Activated T-cell treated with anti-CD3 and anti-CD28 coated beads for 4 hours (primary cell): ENCODE results near the gene VWA7.
A peak's percentile ranks its signal among the peaks of the same experiment; 100 is the strongest.

Experiments used
- DNase-seq: peaks from one replicate; pipeline ENCODE4 v3.0.0-alpha.2; 2020

Gene VWA7

DNA sequence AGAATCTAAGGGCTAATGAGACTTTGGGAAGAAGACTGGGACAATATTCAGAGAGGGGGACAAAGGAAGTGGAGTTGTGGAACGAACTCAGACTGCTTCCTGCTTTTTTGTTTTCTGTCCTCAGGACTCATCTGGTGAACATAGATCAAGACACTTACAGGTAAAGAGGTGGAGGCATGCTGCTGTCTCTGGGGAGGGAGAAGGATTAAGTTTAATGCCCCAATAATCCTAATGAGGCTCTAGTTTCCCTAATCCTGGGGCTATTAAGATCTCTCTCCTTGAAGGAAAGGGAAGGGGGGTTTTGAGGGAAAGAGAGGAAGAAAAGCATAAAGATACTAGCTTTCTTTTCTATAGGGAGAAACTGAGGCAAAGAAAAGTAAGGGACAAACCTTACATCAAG lies 32.7 kb downstream of the VWA7 start:
- no peak for DNase-seq

DNA sequence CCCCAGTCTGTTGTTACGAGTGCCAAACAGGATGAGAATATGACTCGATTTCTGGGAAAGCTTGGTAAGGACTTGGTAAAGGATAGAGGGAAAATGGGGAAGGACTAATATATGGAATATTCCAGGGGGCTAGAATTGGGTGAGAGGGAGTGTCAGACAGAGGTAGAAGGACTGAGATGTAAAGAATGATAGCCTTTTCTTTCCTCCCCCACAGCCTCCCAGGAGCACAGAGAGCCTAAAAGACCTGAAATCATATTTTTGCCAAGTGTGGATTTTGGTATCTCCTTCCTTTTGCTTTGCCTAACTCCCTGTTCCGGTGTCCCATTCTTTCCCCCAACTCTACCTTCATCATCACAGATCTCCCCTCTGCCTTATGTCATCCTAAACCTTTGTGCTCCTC lies 34.2 kb downstream of the VWA7 start:
- no peak for DNase-seq

DNA sequence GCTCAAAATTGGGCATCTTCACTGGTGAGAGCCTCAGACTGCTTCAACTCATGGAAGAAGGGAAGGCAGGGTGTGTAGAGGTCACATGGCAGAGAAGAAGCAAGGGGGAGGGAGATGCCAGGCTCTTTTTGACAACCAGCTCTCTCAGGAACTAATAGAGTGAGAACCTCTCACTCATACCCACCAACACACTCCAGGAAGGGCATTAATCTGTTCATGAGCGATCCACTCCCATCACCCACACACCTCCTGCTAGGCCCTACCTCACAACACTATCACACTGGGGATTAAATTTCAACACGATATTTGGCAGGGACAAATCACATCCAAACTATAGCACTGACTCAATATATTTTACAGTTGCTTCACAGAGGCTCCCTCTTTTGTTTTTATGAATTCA lies 35.3 kb downstream of the VWA7 start:
- no peak for DNase-seq

DNA sequence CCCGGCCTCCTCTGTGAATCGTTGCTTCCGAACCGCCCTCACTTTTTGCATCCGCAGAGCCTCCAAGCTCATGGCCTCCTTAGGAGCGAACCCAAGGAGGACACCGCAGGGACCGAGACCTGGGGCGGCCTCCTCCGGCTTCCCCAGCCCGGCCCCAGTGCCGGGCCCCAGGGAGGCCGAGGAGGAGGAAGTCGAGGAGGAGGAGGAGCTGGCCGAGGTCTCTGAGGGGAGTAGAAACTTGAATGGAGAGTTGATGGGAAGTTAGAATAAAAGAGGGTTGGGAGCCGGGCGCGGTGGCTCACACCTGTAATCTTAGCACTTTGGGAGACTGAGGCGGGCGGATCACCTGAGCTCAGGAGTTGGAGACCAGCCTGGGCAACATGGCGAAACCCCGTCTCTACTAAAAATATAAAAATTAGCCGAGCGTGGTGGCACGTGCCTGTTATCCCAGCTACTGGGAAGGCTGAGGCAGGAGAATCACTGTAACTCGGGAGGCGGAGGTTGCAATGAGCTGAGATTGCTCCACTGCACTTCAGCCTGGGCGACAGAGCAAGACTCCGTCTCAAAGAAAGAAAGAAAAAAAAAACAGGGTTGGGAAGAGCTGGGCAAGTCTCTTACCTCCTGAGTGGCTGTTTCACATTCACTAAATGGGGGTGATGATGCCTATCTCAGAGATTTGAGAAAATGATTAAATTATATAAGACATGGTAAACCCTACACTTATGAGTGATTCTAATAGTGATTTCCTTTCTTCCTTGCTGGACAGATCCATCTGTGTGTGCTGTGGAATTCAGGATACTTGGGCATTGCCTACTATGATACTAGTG lies 36.5 kb downstream of the VWA7 start:
- DNase-seq: no peak

DNA sequence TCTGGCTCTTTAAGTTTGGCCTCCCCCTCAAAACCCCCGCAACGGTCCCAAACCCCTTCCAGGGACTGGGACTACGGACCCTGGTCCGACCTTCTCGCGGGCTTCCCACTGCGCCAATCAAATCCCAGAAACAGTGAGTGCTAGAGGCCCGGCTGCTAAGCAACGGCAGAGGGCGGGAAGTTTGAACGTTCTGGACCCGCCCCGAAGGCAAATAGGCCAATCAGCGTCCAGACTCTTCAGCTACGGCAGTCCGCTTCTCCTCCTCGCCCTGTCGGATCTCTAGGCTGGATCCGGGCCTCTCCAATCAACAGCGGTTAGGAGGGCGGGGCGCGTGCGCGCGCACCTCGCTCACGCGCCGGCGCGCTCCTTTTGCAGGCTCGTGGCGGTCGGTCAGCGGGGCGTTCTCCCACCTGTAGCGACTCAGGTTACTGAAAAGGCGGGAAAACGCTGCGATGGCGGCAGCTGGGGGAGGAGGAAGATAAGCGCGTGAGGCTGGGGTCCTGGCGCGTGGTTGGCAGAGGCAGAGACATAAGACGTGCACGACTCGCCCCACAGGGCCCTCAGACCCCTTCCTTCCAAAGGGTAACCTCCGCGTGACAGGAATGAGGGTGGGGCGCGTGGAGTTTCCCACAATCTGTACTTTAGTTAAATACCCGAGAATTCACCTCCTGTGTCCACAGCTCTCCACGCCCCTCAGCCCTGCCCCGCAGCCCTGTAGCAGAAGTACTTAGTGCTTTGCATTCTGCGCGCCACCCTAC lies 37.3 kb downstream of the VWA7 start, which contains the start of gene MSH5:
MSH5 (plus strand) TSS at position 367 of the 758 bp plus-strand sequence. CDS start 462 bp downstream, outside the sequence.
- peak; percentile 90 for DNase-seq

DNA sequence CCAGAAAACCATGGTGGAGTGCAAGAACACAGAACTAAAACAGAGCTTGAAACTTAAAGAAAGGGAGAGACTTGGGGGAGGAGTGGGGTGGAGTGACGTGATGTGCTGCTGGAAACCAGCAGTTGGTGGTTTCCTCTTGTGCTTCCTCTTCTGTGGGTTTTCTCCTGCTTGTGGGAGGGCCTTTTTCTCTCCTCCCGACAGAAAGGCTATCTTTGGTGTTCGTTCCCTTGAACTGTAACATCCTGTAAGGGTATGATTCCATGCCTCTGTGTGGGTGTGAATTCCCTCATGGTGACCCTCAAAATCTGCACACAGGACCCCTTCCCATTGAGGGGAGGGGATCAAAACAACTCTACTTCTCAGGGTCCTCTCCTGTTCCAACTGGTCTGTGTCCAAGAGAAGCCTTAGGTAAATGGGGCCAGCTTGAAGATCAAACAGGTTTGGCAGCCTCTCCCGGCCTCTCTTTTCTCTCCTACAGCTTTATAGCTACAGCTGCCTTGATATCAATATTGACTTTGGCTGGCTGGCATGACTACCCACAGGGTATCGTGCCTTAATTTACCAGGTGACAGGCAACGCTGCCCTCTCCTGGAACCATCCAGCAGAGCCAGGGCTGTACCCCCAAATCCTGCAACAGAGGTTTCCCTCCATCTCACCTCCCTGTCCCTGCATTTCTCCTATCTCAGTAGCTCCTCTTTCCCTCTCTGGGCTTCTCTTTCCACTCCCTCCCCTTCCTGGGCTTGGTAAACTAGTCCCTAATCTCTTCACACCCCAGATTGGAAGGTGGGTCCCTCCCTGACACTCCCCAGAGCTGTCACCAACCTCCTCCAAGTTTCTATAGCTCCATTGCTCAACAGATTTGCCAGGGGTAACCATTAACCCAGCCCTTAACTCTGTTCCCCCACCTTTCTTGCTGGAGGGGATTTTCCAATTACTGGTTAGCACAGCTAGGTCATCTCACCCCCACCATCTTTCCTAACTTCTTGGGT lies 38.8 kb downstream of the VWA7 start:
- DNase-seq: peak; percentile 52

DNA sequence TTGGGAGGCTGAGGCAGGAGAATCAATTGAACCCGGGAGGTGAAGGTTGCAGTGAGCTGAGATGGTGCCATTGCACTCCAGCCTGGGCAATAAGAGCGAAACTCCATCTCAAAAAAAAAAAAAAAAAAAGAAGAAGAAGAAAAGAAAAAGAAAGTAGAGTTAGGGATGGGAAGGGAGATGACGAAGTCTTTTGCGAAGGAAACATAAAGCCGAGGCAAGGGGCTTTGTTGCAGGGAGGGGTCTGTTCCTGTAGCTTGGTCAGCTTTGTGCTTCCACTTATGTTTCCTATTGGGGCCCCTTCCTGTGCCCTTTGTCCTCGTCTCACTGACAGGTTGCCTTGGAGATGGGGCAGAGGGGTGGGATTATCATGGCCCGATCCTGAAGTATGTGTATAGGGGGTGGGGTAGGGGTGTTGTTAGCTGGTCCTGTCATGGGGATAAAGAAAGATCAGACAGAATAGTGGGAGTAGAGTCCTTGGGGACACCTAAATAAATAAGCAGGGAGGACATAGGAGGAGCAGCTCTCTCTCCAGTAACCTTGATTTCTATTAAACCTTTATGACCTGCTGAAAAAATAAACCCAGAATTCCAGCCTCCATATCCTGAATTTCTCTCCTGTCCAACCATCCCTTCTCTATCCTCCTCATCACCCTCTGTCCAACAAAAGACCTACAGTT lies 39.7 kb downstream of the VWA7 start:
- DNase-seq: no peak

DNA sequence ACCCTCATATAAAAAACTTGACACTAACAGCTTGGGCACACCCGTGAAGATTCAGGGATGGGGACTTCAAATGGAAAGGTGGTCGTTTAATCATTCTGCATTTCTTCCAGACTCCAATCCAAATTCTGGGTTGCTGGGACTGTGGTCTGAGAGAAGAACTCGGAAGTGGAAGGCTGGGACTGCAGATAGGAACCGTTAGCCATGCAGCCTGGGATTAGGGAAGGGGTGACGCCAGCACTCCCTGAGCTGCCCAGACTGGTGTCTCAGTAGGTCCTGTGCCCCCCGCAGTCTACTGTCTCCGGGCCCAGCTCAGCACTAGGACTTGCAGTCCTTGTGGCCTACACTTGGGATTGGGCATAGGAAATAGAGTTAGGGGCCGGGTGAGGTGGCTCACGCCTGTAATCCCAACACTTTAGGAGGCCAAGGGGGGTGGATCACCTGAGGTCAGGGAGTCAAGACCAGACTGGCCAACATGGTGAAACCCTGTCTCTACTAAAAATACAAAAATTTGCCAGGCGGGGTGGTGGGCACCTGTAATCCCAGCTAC lies 40.3 kb downstream of the VWA7 start:
- no peak for DNase-seq

DNA sequence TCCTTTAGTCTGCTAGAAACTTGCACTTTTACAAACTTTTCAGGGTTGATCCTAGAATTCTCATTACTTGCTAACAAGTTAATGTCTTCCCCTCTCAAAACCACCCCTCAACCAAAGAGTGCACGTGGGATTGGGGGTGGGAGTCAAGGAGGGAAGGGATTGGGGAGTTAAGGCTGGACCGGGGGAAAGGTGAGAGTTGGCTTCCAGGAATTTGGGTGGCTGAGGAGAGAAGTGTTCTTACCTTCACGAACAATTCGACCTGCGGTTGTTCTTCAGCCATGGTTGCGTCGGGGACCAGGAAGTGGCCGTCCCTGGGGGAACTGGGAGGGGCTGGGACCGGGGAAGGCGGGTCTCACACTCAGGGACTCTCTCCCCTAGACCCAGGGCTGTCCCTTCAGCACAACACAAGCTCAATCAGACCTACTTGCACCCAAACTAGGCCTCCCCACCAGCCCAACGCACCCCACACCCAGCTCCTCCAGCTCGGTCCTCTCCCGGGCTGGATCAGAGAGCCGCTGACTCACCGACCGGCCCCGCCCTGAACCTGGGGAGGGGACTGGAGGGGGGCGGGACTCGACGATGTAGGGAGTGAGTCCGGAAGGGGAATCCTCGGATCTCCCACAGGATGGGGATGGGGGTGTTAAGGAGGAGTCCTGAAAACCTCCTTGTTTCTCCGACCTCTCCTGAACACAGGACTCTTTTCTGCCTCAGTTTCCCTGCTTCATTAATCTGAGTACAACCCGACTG lies 40.9 kb downstream of the VWA7 start, which contains the start of gene CLIC1:
CLIC1 (minus strand) TSS at position 510 of the 747 bp plus-strand sequence; CDS start at position 280, 230 bp downstream.
- peak; percentile 73 for DNase-seq

DNA sequence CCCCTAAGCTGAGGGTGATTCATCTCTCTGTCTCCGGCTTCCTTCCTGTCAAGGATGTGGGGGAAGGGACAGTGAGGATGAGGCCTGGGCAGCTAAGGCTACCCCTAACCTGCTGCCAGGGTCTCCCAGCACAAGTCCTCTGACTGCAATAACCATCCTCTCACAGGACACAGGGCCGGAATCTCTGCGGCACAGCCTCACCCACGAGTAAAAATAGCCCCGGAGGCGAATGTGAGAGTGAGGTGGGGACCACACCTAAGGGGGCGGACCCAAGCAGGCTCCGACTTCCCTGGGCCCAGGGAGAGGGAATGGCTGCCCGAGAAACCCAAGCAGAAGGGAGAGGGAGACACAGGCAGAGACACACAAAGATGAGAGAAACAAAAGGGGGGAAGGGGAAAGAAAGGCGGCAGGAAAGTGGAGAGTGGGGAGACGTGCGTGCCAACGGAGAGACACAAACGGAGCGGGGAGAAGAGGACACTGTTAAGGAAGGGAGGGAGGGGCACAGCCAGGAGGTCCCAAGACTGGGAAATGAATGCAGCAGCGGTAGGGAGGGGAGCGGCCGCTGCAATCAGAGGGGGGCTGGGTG lies 42.2 kb downstream of the VWA7 start:
- peak; percentile 34 for DNase-seq

DNA sequence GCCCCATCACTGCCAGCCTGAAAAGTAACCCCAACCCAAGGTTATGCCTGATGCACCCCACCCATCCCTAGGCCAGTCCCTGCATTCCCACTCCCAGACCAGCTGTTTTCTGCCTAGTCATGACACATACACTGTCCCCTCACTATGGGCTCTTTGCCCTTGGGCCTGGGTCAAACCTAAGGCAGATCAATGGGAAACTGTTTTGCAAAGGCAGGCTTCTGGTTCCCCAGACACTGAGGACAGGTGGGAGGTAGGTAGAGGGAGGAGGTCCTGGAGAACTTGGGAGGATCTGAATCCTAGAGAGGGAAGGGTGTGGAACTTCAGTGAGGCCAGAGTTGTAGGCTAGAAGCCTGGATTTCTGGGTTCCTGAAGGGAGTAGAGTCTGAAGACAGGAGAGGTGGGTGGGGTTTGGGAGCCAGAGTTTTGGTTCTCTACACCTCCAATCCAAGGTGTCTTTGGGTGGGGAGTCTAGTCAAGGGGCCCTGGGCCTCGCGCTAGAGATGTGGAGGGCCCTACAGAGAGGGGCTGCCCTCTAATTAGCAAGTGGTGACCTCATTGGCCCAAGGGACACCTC lies 42.8 kb downstream of the VWA7 start:
- DNase-seq: no peak

DNA sequence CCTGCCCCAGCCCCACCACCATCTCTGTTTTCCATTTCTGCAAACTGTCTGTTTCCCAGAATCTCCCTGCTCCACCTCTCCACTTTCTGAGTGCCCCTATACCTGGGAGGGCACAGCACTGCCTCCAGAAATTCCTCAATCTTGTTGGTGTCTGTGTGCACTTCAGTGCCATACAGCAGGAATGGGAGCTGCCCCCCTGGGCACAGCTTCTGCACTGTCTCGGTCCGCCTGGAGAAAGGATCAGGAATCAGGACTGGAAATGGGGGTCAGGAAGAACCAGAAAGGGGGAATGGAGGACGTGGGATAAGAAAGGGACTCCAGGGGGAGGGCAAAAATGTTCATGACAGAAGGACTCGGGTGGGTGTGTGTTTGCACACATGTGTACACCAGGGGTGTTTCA lies 43.4 kb downstream of the VWA7 start:
- DNase-seq: no peak

DNA sequence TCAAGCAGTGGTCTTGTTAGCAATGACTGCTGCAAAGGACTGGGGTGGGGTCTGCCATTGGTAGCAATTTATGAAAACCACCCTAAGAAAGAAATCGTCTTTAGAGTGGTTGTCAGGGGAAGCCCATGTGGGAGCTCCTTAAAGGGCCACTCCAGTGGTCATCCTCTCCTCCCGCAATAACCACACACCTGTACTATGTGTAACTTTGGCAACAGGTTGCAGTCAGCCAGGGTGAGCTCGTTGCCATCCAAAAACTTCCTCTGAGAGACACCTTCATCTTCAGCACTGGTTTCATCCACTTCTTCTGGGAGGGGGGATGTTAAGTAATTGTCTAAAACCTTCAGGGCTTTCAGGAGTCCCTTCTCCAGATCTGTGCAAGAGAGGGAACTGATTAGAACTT lies 45.1 kb downstream of the VWA7 start:
- no peak for DNase-seq

DNA sequence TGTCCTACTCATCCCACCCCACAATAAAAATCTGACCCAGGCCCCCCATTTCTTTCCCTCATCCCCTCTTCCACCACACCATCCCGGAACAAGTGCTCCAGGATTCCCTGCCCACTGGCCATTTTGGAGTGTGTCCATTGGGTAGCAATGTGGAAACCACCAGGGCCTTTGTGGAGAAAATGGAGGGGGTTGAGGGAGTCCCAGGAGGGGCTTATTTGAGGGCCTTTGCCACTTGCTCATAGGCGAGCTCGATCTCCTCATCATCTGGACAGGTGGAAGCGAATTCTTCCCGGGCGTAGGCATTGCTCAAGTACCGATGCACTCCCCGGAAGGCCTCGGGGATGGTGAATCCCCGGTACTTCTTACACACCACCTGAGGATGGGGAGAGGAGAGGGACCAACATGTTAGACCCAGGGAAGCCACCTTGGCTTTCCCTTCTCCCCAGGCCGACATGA lies 46.5 kb downstream of the VWA7 start:
- no peak for DNase-seq

DNA sequence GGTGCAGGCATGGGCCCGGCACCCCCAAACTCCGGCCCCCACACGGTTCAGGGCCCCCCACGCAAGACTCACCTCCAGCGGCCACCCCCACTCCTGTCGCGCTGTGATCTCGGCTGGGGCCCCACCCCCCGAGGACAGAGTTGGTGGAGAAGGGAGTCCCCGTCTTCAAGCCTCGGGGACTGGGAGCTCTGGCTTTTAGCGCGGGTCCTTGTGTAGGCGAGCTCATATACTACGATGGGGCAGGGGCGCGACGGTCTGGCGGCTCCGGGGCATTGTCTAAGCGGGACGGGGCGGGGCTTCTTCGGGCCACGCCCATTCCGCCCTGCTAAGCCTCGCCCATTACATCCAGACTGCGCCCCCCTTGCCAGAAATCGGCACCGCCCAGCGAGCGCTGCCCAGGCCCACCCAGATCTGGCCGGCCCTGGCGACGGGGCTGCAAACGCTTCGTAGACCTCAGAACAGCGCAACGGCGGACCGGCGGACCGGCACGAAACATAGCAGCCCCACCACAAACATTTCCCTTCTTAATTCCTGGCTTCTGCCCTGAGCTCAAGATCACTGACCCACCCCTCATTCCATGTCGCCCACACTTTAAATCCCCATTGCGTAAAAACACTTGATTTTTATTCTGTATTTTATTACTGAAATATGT lies 47.0 kb downstream of the VWA7 start:
- DNase-seq: peak; percentile 53

DNA sequence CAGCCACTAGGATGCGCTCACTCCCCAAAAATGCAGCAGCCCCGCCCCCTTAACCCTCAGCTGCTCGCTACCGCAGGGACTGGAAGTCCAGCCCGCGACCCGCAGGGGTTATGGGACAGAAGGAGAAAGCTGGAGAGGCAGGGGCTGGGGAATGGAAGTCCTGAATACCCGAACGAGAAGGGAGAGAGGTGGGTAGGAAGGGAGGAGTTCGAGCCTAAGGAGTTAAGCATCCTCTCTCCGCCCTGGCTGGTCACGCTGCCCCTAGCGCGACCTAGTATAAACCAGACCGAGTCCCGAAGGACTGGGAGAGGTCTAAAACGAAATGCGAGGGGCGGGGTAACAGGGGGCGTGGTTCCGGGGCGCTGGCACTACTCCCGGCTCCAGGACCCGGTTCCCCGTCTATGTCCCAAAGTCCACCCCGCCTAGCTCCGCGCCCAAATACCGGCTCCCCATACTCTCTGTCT lies 47.6 kb downstream of the VWA7 start:
- DNase-seq: peak; percentile 77

DNA sequence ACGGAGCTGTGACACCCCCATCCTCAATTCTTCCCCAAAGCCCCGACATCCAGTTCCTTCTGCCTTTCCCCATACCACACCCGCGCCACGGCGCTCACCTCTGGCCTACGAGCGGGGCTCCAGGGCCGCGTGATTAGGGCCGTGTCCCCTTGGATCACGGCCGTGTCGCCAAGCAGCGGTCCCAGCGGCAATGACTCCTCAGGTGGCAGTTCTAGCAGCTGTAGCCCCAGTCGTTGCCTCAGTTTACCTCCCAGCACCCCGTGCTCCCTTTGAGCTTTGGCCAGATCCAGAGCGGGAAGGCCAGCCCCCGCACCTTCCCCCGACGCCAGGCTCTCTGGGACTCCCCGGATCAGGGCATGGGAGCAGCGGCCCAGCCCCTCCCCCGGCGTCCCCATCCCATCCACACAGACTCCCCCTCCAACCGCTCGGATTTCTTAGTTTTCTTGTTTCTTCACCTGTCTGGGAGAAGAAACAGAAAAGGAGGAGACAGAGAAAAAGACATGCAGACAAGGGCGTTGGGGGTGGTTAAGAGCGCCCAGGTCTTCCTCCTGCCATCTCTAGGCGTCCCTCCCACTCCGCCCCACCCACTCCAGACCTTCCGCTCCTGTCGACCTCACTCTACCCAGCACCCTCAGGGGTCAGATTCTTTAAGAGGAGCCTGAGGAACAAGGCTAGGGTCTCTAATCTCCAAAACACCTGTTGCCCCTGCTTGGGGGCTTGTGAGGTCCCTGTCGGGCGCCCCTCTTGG lies 48.2 kb downstream of the VWA7 start, which contains the start of gene DDAH2:
DDAH2 (minus strand) TSS at position 533 of the 748 bp plus-strand sequence; CDS start at position 395, 138 bp downstream.
- no peak for DNase-seq
